ENCODE measurements around the gene DIDO1. TPM values are rescaled to one million over a fixed set of nuclear protein-coding genes. Genes with fewer than 3 reads are reported as not detected.

The DIDO1 gene
- total and polyA plus RNA-seq, 2 of the 13 experiments (the other 11 are each of a cell fraction or from before 2014, with no cell fraction given): 75.0 to 75.1 TPM

- TF ChIP-seq ZNF749 (CRISPR knock-in tag; IDR thresholded peaks at IDR 0.05; ENCODE audit: borderline replicate concordance): peak; percentile 58; the same call in 1 of the 2 replicates
- TF ChIP-seq HES4 (CRISPR knock-in tag; IDR thresholded peaks at IDR 0.05; ENCODE audit: borderline replicate concordance): 0 out of 2 replicates have a peak, but pooled peaks have one; percentile 37
- TF ChIP-seq ZNF354B (CRISPR knock-in tag; IDR thresholded peaks at IDR 0.05): no peak
- TF ChIP-seq ZBTB2 (CRISPR knock-in tag; IDR thresholded peaks at IDR 0.05; ENCODE audit: low read depth): peak; percentile 70; the same call in 1 of the 2 replicates
- TF ChIP-seq ATF3 (CRISPR knock-in tag; IDR thresholded peaks at IDR 0.05): no peak; the same call in 1 of the 2 replicates
- 0 out of 2 replicates have a peak, but pooled peaks have one; percentile 44 for TF ChIP-seq ZNF101 (CRISPR knock-in tag; IDR thresholded peaks at IDR 0.05; ENCODE audit: borderline replicate concordance, low read depth)
- no peak; the same call in 1 of the 2 replicates for TF ChIP-seq ZSCAN22 (CRISPR knock-in tag; IDR thresholded peaks at IDR 0.05)
- no peak for TF ChIP-seq KLF11 (CRISPR knock-in tag; IDR thresholded peaks at IDR 0.05)
- no peak for TF ChIP-seq CC2D1A (CRISPR knock-in tag; IDR thresholded peaks at IDR 0.05)
- peak; percentile 51; the same call in 1 of the 2 replicates for TF ChIP-seq KDM2A (CRISPR knock-in tag; IDR thresholded peaks at IDR 0.05; ENCODE audit: borderline replicate concordance, low read depth)
- peak; percentile 65; the same call in 1 of the 2 replicates for TF ChIP-seq ZC3H13 (CRISPR knock-in tag; IDR thresholded peaks at IDR 0.05)
- TF ChIP-seq ZNF782 (CRISPR knock-in tag; IDR thresholded peaks at IDR 0.05; ENCODE audit: borderline replicate concordance): 0 out of 2 replicates have a peak, but pooled peaks have one; percentile 6
- TF ChIP-seq NFIC (IDR thresholded peaks at IDR 0.05; ENCODE audit: low read length): no peak
- TF ChIP-seq KLF15 (CRISPR knock-in tag; IDR thresholded peaks at IDR 0.05; ENCODE audit: borderline replicate concordance): peak; percentile 26; the same call in 1 of the 2 replicates
- TF ChIP-seq ZBTB46 (CRISPR knock-in tag; IDR thresholded peaks at IDR 0.05; ENCODE audit: borderline replicate concordance): 0 out of 2 replicates have a peak, but pooled peaks have one; percentile 16
- peak; percentile 20; the same call in 1 of the 2 replicates for TF ChIP-seq MIER3 (CRISPR knock-in tag; IDR thresholded peaks at IDR 0.05; ENCODE audit: borderline replicate concordance)
- TF ChIP-seq GLI4 (CRISPR knock-in tag; IDR thresholded peaks at IDR 0.05; ENCODE audit: borderline replicate concordance): 0 out of 2 replicates have a peak, but pooled peaks have one; percentile 10
- no peak for TF ChIP-seq IRX3 (CRISPR knock-in tag; IDR thresholded peaks at IDR 0.05; ENCODE audit: borderline replicate concordance, low read depth)
Observed at GRCh38 chr20:62938105-62938888, 12.0 kb upstream of the DIDO1 start, which contains the start of gene GID8 (continued).

Data from HepG2 (cell line).